Measurements from ENCODE around the gene RALGPS1.

The RALGPS1 gene

GRCh38 chr9:127147251-127147650 lies 232.7 kb downstream of the RALGPS1 start:
- TF ChIP-seq CTCF (conservative IDR thresholded peaks at IDR 0.05): no peak
- no peak overlapping the region for H3K27ac ChIP-seq

- no peak for TF ChIP-seq CTCF (conservative IDR thresholded peaks at IDR 0.05)
- no peak overlapping the region for H3K27ac ChIP-seq
Observed at GRCh38 chr9:127148014-127148413, 233.4 kb downstream of the RALGPS1 start.

- no peak for TF ChIP-seq CTCF (conservative IDR thresholded peaks at IDR 0.05)
- H3K27ac ChIP-seq: no peak overlapping the region
Observed at GRCh38 chr9:127149010-127149409, 234.4 kb downstream of the RALGPS1 start.

- no peak overlapping the region for H3K27ac ChIP-seq
- no peak for TF ChIP-seq CTCF (conservative IDR thresholded peaks at IDR 0.05)
Observed at GRCh38 chr9:127149463-127150390, 235.1 kb downstream of the RALGPS1 start.

GRCh38 chr9:127153501-127153900 lies 238.9 kb downstream of the RALGPS1 start:
- no peak for TF ChIP-seq CTCF (conservative IDR thresholded peaks at IDR 0.05)
- H3K27ac ChIP-seq: no peak overlapping the region

GRCh38 chr9:127154003-127154389 lies 239.4 kb downstream of the RALGPS1 start:
- H3K27ac ChIP-seq: no peak overlapping the region
- no peak for TF ChIP-seq CTCF (conservative IDR thresholded peaks at IDR 0.05)

GRCh38 chr9:127154390-127155191 lies 240.0 kb downstream of the RALGPS1 start:
- no peak overlapping the region for H3K27ac ChIP-seq
- TF ChIP-seq CTCF (conservative IDR thresholded peaks at IDR 0.05): no peak

Measured in VCaP (cell line).